ENCODE results near the gene PEX1. TPM values are rescaled to one million over a fixed set of nuclear protein-coding genes. Genes with fewer than 3 reads are reported as not detected.
"Not testable (repeated sequence)": the region's sequence is repeated elsewhere in the genome, so short reads cannot be mapped to it uniquely, and the experiment has no call there.

The PEX1 gene
- 10 to 100 TPM in 1 of 6 donors, 1 to 10 TPM in 5; 3.5 to 10.2 (median 7.2) TPM for polyA plus RNA-seq (ENCODE audit: low read depth in 6 of 6)

GRCh38 chr7:92528188-92528957 is at the start of gene PEX1, which contains the start of gene RBM48:
Gene PEX1 (minus strand): TSS chr7:92528520. CDS start chr7:92528435, 85 bp downstream.
Gene RBM48 (plus strand): TSS chr7:92528795. CDS start chr7:92528814, 19 bp downstream.
- H3K4me1 Mint-ChIP-seq: peaks cover 19 to 37% (median 30%) of the 10 kb centered on the region in 3 donors
- H3K9me3 Mint-ChIP-seq: peaks cover 0 to 2% (median 0%) of the 10 kb centered on the region in 7 donors
- peak within 1 kb of the TSS; percentile 92 to 99 (median 97) for H3K27ac Mint-ChIP-seq
- H3K27me3 Mint-ChIP-seq: no peaks in the 10 kb centered on the region
- DNase-seq (peak; percentile 95), ATAC-seq (ENCODE audit: low read depth in 2 of 2) (peak; percentile 84 to 85)
- peak within 1 kb of the TSS; percentile 80 to 99 (median 92) for H3K4me3 Mint-ChIP-seq
- H3K36me3 Mint-ChIP-seq: peaks cover 15 to 20% of the 10 kb centered on the region in 2 donors

GRCh38 chr7:92576296-92576695 is 48.0 kb upstream of the PEX1 start:
- DNase-seq (no peak), ATAC-seq (ENCODE audit: low read depth in 2 of 2) (no peak)
- no peak overlapping the region for H3K27ac Mint-ChIP-seq
- H3K9me3 Mint-ChIP-seq: peaks cover 0 to 4% (median 0%) of the 10 kb centered on the region in 7 donors
- no peaks in the 10 kb centered on the region for H3K27me3 Mint-ChIP-seq
- H3K36me3 Mint-ChIP-seq: peaks cover 8 to 29% of the 10 kb centered on the region in 2 donors
- peaks cover 0 to 6% (median under 1%) of the 10 kb centered on the region in 3 donors for H3K4me1 Mint-ChIP-seq
- no peak overlapping the region for H3K4me3 Mint-ChIP-seq

DNA sequence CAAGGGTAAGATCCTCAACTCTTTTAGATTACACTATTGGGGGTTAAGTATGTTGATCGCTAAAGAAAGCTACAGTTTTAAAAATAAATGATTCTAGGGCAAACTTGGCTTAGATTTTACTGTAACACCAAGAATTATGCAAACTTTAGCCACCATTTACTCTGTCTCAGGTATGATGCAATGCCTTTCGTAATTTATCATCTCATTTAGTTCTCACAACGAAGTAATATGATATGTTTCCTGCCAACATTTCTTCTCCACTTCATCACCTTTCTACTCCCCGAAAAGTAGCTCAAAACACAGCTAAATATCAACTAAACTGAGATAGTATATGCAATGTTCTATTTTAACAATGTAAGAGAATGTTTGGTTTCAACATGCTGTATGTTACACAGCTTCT is 40.8 kb upstream of the PEX1 start:
- H3K36me3 Mint-ChIP-seq: peaks cover 4 to 7% of the 10 kb centered on the region in 2 donors
- peaks cover 0 to 2% (median 0%) of the 10 kb centered on the region in 3 donors for H3K4me1 Mint-ChIP-seq
- no peak for DNase-seq
- ATAC-seq (ENCODE audit: low read depth in 2 of 2): no peak
- H3K27me3 Mint-ChIP-seq: no peaks in the 10 kb centered on the region
- H3K9me3 Mint-ChIP-seq: peaks cover 0 to 1% (median 0%) of the 10 kb centered on the region in 7 donors
- H3K4me3 Mint-ChIP-seq: no peak overlapping the region
- no peak overlapping the region for H3K27ac Mint-ChIP-seq

DNA sequence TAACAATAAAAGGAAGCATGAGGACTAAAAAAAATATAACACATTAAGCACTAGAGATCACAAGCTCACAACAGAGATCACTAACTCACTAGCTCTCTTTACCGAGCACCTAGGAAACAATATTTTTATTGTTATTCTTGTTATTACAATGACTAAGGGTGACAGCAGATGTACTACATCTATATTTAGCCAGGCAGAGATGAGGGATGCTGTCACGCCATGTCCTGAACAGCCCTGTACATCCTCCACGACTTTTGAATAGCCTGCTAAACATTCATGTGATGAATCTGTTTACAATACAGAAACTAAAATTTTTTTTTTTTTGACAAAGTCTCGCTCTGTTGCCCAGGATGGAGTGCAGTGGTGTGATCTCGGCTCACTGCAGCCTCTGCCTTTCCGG is 39.1 kb upstream of the PEX1 start:
- H3K9me3 Mint-ChIP-seq: no peaks in the 10 kb centered on the region
- no peak overlapping the region for H3K27ac Mint-ChIP-seq
- H3K36me3 Mint-ChIP-seq: peaks cover 5 to 16% of the 10 kb centered on the region in 2 donors
- no peaks in the 10 kb centered on the region for H3K27me3 Mint-ChIP-seq
- no peaks in the 10 kb centered on the region for H3K4me1 Mint-ChIP-seq
- H3K4me3 Mint-ChIP-seq: no peak overlapping the region
- ATAC-seq (ENCODE audit: low read depth in 2 of 2) (no peak), DNase-seq (no peak)

GRCh38 chr7:92563345-92563744 is 35.0 kb upstream of the PEX1 start:
- Mint-ChIP-seq H3K4me3 (no peak overlapping the region), H3K9me3 (no peaks in the 10 kb centered on the region), H3K4me1 (no peaks in the 10 kb centered on the region), H3K36me3 (peaks cover 9 to 16% of the 10 kb centered on the region in 2 donors), H3K27ac (peak overlapping the region in 2 of 6 donors; percentile 16 to 41), H3K27me3 (no peaks in the 10 kb centered on the region)
- no peak for ATAC-seq (ENCODE audit: low read depth in 2 of 2)
- no peak for DNase-seq

- Mint-ChIP-seq H3K4me1 (no peaks in the 10 kb centered on the region), H3K27me3 (no peaks in the 10 kb centered on the region), H3K9me3 (no peaks in the 10 kb centered on the region), H3K4me3 (no peak overlapping the region), H3K36me3 (peaks cover 5 to 16% of the 10 kb centered on the region in 2 donors), H3K27ac (no peak overlapping the region)
- no peak for ATAC-seq (ENCODE audit: low read depth in 2 of 2)
- DNase-seq: no peak
These were observed 32.3 kb upstream of the PEX1 start for GRCh38 chr7:92560602-92561001.

DNA sequence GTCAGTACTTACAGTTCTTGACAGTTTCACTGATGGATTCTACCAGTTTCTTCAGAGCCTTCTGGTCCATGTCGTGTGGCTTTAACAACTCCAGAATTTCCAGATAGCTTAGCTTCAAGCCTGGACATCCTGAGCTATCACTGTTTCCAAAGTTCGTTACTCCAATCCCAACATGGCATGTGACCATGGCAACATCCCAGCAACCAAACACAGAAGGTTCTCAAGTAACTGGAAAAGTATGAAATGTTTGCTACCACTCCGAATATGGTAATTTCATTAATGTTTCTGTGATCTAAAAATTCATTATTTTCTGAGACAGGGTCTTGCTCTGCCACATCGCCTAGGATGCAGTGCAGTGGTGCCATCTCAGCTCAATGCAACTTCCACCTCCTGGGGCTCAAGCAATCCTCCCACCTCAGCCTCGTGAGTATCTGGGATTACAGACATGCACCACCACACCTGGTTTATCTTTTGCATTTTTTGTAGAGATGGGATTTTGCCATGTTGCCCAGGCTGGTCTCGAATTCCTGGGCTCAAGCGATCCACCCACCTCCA is 29.6 kb upstream of the PEX1 start:
- DNase-seq (no peak), ATAC-seq (ENCODE audit: low read depth in 2 of 2) (no peak)
- no peaks in the 10 kb centered on the region for H3K4me1 Mint-ChIP-seq
- H3K9me3 Mint-ChIP-seq: no peaks in the 10 kb centered on the region
- H3K27ac Mint-ChIP-seq: peak overlapping the region in 2 of 6 donors; percentile 33 to 66
- no peak overlapping the region for H3K4me3 Mint-ChIP-seq
- no peaks in the 10 kb centered on the region for H3K27me3 Mint-ChIP-seq
- peaks cover 0 to 5% of the 10 kb centered on the region in 2 donors for H3K36me3 Mint-ChIP-seq

GRCh38 chr7:92557249-92557648 is 28.9 kb upstream of the PEX1 start:
- DNase-seq (no peak), ATAC-seq (ENCODE audit: low read depth in 2 of 2) (no peak)
- Mint-ChIP-seq H3K27ac (no peak overlapping the region), H3K4me3 (no peak overlapping the region), H3K27me3 (no peaks in the 10 kb centered on the region), H3K36me3 (peaks cover 0 to 5% of the 10 kb centered on the region in 2 donors), H3K4me1 (no peaks in the 10 kb centered on the region), H3K9me3 (no peaks in the 10 kb centered on the region)

DNA sequence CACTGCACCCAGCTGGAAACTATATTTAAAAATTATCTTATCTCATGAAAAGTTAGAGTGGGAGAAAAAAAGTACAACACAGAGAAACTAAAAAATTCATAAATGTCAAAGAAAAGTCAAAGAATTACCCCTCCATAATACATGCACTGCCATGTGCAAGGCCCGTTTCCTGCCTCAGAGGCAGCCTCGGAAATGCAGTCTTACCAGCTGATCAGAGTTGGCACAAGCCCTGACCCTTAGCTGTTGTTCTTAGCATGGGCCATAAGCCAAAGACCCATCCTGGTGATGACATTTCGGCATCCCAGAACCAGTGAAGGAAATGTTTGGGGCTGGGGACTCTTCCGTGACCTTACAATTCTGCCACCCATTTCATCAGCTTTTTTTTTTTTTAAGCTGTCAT is 21.9 kb upstream of the PEX1 start:
- no peak overlapping the region for H3K27ac Mint-ChIP-seq
- H3K36me3 Mint-ChIP-seq: no peaks in the 10 kb centered on the region
- H3K4me1 Mint-ChIP-seq: no peaks in the 10 kb centered on the region
- DNase-seq (no peak), ATAC-seq (ENCODE audit: low read depth in 2 of 2) (no peak)
- peaks cover 0 to 7% (median 6%) of the 10 kb centered on the region in 3 donors for H3K27me3 Mint-ChIP-seq
- no peak overlapping the region for H3K4me3 Mint-ChIP-seq
- H3K9me3 Mint-ChIP-seq: peaks cover 0 to 2% (median 0%) of the 10 kb centered on the region in 7 donors

DNA sequence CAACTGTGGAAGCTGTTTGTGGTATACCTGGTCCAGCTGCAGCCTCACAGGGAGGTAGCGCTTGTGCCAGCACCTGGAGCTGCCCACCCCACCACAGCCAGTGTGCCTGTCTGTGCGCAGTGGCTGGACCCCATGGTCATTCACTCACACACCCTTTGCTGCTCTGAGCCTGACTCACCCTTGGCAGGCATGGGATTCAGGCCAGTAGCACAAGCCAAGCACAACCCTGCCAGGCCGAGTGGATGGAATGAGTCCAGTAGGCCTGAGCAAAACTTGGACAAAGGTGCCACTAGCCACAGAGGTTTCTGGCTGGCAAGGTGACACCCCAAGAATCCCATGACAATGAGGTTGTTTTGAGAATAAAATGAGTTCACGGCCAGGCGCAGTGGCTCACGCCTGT is 19.3 kb upstream of the PEX1 start:
- Mint-ChIP-seq H3K4me3 (no peak overlapping the region), H3K36me3 (no peaks in the 10 kb centered on the region), H3K4me1 (no peaks in the 10 kb centered on the region), H3K9me3 (peaks cover 0 to 2% (median 0%) of the 10 kb centered on the region in 7 donors), H3K27ac (no peak overlapping the region), H3K27me3 (peaks cover 0 to 7% (median 6%) of the 10 kb centered on the region in 3 donors)
- ATAC-seq (ENCODE audit: low read depth in 2 of 2): no peak
- DNase-seq: no peak

DNA sequence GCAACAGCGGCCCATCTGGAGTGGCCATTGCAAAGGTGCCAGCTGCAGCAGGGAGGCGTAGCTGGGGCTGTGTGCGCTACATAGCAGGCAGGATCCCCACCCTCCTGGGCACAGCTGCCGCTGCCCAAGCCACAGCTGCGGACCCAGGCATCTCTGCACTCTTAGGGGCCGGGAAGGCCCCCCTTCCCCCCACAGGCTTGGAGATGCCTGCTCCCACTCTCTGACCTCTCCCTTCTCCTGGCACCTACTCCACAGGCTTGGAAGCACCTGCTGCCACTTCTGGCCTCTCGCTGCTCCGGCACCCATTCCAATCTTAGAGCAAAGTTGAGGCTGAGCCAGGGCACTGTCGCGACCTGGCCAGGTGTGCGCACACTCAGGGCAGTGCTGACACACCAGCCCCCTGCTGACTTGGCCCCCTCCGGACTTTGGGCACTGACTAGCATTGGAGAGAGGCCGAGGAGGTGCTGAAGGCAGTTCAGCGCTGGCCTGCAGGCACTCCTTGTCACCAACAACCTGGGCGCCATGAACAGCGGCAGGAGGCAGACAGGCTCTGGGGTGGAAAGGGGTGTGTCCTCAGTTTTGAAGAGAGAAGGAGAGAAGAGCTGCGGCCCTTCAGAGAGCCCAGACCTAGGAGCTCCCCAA is 18.7 kb upstream of the PEX1 start:
- Mint-ChIP-seq H3K36me3 (no peaks in the 10 kb centered on the region), H3K4me3 (no peak overlapping the region), H3K9me3 (peaks cover 0 to 2% (median 0%) of the 10 kb centered on the region in 7 donors), H3K27me3 (peaks cover 0 to 7% (median 6%) of the 10 kb centered on the region in 3 donors), H3K27ac (peak overlapping the region in 1 of 6 donors; percentile 75), H3K4me1 (no peaks in the 10 kb centered on the region)
- ATAC-seq (ENCODE audit: low read depth in 2 of 2) (no peak), DNase-seq (no peak)

GRCh38 chr7:92545116-92545515 is 16.8 kb upstream of the PEX1 start:
- H3K4me1 Mint-ChIP-seq; H3K27me3 Mint-ChIP-seq; H3K27ac Mint-ChIP-seq; H3K9me3 Mint-ChIP-seq; H3K4me3 Mint-ChIP-seq; DNase-seq; ATAC-seq (ENCODE audit: low read depth in 2 of 2); H3K36me3 Mint-ChIP-seq: not testable (repeated sequence)

- H3K27ac Mint-ChIP-seq; H3K4me3 Mint-ChIP-seq; DNase-seq; H3K9me3 Mint-ChIP-seq; H3K36me3 Mint-ChIP-seq; H3K27me3 Mint-ChIP-seq; H3K4me1 Mint-ChIP-seq; ATAC-seq (ENCODE audit: low read depth in 2 of 2): not testable (repeated sequence)
These were observed 15.2 kb upstream of the PEX1 start for GRCh38 chr7:92543542-92543941.
